Measurements from ENCODE around the gene ARHGAP15. TPM values are rescaled to one million over a fixed set of nuclear protein-coding genes. Genes with fewer than 3 reads are reported as not detected.

The ARHGAP15 gene
- total RNA-seq, 4 donors from 2014 or later, result 1.2 to 6.0 (median 3.4) TPM

GRCh38 chr2:143702931-143703330 is 573.7 kb downstream of the ARHGAP15 start:
- DNase-seq (ENCODE audit: low spot score in 2 of 2), result no peak
- Histone ChIP-seq H3K9me3 (no peaks in the 10 kb centered on the region), H3K36me3 (no peaks in the 10 kb centered on the region), H3K27ac (no peak overlapping the region), H3K4me3 (no peak overlapping the region), H3K4me1 (peaks cover 9% of the 10 kb centered on the region), H3K27me3 (no peaks in the 10 kb centered on the region)
- WGBS, result 88% methylated on average over 1 of the region's 1 CpG
- TF ChIP-seq EP300 (IDR thresholded peaks at IDR 0.05) (no peak), CTCF (IDR thresholded peaks at IDR 0.05) (no peak)

- WGBS, result 58% methylated on average over 3 of the region's 3 CpGs
- Histone ChIP-seq H3K4me1 (peaks cover 9% of the 10 kb centered on the region), H3K27me3 (no peaks in the 10 kb centered on the region), H3K9me3 (no peaks in the 10 kb centered on the region), H3K4me3 (no peak overlapping the region), H3K27ac (no peak overlapping the region), H3K36me3 (no peaks in the 10 kb centered on the region)
- TF ChIP-seq EP300 (IDR thresholded peaks at IDR 0.05) (no peak), POLR2AphosphoS5 (IDR thresholded peaks at IDR 0.05) (no peak), CTCF (IDR thresholded peaks at IDR 0.05) (no peak), POLR2A (IDR thresholded peaks at IDR 0.05) (no peak)
- no peak for DNase-seq (ENCODE audit: low spot score in 2 of 2)
Measured at GRCh38 chr2:143704451-143705106, 575.4 kb downstream of the ARHGAP15 start.

GRCh38 chr2:143705108-143705707 is 576.0 kb downstream of the ARHGAP15 start:
- Histone ChIP-seq H3K27ac (no peak overlapping the region), H3K4me3 (no peak overlapping the region), H3K9me3 (no peaks in the 10 kb centered on the region), H3K36me3 (no peaks in the 10 kb centered on the region), H3K27me3 (no peaks in the 10 kb centered on the region), H3K4me1 (peaks cover 9% of the 10 kb centered on the region)
- DNase-seq (ENCODE audit: low spot score in 2 of 2), result no peak
- 53% methylated on average over 6 of the region's 6 CpGs for WGBS
- TF ChIP-seq POLR2A (IDR thresholded peaks at IDR 0.05) (no peak), POLR2AphosphoS5 (IDR thresholded peaks at IDR 0.05) (no peak), EP300 (IDR thresholded peaks at IDR 0.05) (no peak), CTCF (IDR thresholded peaks at IDR 0.05) (no peak)

GRCh38 chr2:143706354-143706753 is 577.1 kb downstream of the ARHGAP15 start:
- 81% methylated on average over 3 of the region's 3 CpGs for WGBS
- no peaks in the 10 kb centered on the region for H3K9me3 ChIP-seq
- DNase-seq (ENCODE audit: low spot score in 2 of 2), result no peak
- H3K27me3 ChIP-seq, result no peaks in the 10 kb centered on the region
- H3K27ac ChIP-seq, result no peak overlapping the region
- no peak overlapping the region for H3K4me3 ChIP-seq
- TF ChIP-seq POLR2A (IDR thresholded peaks at IDR 0.05) (no peak), POLR2AphosphoS5 (IDR thresholded peaks at IDR 0.05) (no peak), CTCF (IDR thresholded peaks at IDR 0.05) (no peak), EP300 (IDR thresholded peaks at IDR 0.05) (no peak)
- H3K4me1 ChIP-seq, result peaks cover 9% of the 10 kb centered on the region
- no peaks in the 10 kb centered on the region for H3K36me3 ChIP-seq

- TF ChIP-seq POLR2AphosphoS5 (IDR thresholded peaks at IDR 0.05) (no peak), EP300 (IDR thresholded peaks at IDR 0.05) (no peak), POLR2A (IDR thresholded peaks at IDR 0.05) (no peak), CTCF (IDR thresholded peaks at IDR 0.05) (no peak)
- DNase-seq (ENCODE audit: low spot score in 2 of 2), result no peak
- Histone ChIP-seq H3K4me1 (peaks cover 9% of the 10 kb centered on the region), H3K4me3 (no peak overlapping the region), H3K9me3 (no peaks in the 10 kb centered on the region), H3K27ac (no peak overlapping the region), H3K36me3 (no peaks in the 10 kb centered on the region), H3K27me3 (no peaks in the 10 kb centered on the region)
Measured at GRCh38 chr2:143708682-143709081, 579.5 kb downstream of the ARHGAP15 start.

All from suprapubic skin (tissue), 4 donors.